Activated T-helper 1 cell treated with anti-CD3 and anti-CD28 coated beads, Interleukin-2, amount 50 U/mL, for 16 hours (primary cell): Measurements from ENCODE around the gene CACNA1B.

Experiments used
- DNase-seq, 2 donors: peaks; one replicate each; pipeline ENCODE4 v3.0.0-alpha.2; 2020; ENCODE audit warnings: low read depth in 1 of 2, low spot score in 1 of 2

CACNA1B gene

DNA sequence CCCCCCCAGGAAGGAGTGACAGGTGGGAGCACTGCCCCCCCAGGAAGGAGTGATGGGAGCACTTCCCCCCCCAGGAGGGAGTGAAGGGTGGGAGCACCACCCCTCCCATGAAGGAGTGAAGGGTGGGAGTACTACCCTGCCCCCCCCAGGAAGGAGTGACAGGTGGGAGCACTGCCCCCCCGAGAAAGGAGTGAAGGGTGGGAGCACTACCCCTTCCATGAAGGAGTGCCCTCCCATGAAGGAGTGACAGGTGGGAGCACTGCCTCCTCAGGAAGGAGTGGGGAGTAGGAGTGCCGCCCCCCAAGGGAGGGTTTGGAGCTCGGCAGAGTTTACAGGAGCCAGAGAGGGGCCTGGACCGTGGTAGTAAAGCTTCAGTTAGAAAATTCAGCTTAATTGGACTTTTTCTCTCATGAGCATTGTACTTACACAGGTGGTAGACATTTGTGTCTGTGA is 100.7 kb downstream of the CACNA1B start:
- no peak for DNase-seq

DNA sequence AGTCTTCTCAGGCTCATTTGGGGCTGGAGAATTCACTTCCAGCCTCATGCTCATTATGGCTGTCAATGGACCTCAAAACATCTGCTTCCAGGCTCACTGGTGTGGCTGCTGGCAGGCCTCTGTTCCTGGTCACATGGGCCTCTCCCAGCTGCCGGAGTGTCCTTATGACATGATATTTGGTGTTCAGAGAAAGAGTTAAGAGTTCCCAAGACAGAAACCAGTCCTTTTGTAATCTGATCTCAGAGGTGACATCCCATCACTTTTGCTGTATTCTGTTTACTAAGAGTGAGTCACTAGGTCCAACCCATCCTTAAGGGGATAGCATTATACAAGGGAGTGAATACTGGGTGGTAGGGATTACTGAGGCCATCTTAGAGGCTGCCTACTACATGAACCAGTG is 104.6 kb downstream of the CACNA1B start:
- DNase-seq = no peak

DNA sequence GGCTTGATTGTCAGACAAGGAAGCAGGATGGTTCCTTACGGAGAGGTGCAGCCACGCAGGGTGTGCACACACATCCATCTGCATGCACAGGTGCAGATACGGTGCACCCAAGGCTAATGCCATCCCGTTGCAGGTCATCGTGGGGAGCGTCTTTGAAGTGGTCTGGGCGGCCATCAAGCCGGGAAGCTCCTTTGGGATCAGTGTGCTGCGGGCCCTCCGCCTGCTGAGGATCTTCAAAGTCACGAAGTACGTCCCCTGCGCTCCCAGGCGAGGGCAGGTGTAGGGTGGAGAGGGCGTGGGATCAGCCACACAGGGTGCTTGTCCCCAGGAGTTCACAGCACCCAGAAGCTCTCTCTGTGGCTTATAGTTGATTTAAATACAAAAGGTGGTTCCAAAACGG is 106.4 kb downstream of the CACNA1B start:
- DNase-seq = no peak

GRCh38 chr9:137984520-137985257 is 107.1 kb downstream of the CACNA1B start:
- DNase-seq = no peak

DNA sequence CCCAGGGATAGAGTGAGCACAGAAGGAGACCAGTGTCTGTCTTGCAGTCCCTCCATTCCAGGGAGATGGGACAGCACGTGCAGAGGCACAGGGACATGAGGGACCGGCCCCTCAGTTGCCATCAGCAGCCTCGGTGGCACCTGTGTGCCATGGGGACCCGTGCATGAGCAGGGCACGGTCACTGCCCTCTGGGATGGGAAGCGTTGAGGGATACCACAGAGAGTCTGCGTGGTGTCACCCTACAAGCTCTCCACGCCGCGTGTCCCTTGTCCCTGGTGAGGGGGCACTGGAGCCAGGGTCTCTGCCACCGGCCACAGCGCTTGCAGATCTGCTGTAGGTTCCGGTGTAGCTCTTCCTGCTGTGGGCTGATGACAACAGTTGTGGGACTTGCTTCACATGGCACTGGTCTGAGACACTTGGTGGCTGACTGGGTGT is 108.1 kb downstream of the CACNA1B start:
- no peak for DNase-seq

- no peak for DNase-seq
Measured at GRCh38 chr9:137986268-137987099, 108.9 kb downstream of the CACNA1B start.

GRCh38 chr9:137987244-137988030 is 109.9 kb downstream of the CACNA1B start:
- DNase-seq = no peak

- no peak for DNase-seq
Measured at GRCh38 chr9:137988051-137988450, 110.5 kb downstream of the CACNA1B start.

GRCh38 chr9:137988701-137989100 is 111.1 kb downstream of the CACNA1B start:
- DNase-seq = no peak

DNA sequence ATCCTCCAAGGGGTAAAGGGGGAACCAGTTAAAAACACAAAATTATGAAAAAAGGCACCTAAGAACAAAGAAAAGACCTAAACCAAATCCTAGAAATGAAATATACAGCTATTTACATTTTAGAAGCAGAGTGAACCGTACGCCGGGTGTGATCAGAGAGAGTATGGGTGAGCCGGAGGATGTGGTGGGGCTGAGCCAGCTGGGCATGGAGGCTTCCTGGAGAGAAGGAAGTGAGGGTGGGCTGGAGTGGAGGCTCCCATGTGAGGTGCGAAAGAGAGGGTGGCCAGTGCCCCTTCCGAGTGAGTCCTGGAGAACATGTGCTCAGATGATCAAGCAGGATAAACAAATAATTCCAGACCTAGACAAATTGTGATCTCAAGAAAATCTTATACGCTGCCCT is 111.6 kb downstream of the CACNA1B start:
- no peak for DNase-seq

DNA sequence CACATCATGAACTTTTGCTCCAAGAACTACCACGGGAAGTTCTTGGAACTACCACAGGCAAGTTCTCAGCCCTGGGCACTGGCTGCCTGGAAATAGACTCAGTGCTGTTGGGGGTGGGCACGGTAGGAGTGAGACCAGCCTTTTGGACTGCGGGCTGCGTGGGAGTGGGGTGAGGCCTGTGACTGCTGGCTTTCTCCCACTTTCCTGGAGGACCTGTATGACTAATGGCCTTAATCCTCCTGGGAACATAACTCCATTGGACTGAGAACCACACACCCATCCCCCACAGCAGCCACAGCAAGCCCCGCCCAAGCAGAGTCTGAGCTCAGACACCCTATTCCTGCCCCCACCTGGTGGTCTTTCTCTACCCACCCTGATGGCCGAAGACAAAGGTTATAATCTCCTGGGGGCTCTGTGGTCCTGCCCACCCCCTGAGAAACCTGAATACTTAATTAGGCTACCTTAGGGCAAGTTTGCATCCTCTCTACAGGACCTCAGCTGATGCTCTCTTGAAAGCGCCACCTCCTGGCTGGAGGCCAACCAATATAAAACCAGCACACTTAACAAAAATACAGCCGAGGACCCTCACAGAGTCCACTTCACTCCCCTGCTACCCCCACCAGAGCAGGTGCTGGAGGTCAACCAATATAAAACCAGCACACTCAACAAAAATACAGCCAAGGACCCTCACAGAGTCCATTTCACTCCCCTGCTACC is 112.6 kb downstream of the CACNA1B start:
- DNase-seq = no peak

DNA sequence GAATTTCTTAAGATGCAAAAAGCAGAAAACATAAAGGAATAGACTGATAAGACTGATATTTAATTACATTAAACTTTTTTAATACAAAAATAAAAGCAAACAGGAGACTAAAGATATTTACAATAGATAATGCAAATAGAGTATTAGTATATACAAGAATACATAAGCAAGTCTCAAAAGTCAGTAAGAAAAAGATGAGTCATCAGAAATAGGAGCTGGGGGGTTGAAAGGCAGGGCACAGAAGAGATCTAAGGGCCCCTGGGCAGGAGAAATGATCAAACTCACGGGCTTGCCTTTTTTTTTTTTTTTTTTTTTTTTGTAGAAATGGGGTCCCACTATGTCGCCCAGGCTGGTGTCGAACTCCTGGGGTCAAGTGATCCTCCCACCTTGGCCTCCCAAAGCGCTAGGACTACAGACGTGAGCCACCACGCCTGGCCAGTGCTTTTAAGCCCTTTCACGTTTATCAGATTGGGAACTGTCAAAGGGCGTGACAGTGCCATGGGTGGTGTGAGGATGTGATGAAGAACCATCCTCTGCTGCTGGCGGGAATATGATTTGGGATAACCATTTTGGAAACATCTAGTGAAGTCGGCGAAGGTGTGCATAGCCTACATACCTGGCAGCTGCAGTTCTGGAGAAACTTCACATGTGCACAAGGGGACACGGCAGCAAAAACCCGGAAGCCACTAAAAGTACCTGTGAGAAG is 126.1 kb downstream of the CACNA1B start:
- no peak for DNase-seq

GRCh38 chr9:138006576-138007233 is 129.1 kb downstream of the CACNA1B start:
- no peak for DNase-seq

- DNase-seq = no peak
Measured at GRCh38 chr9:138007566-138007917, 130.0 kb downstream of the CACNA1B start.

GRCh38 chr9:138007918-138008841 is 130.6 kb downstream of the CACNA1B start:
- no peak for DNase-seq

GRCh38 chr9:138009016-138009802 is 131.6 kb downstream of the CACNA1B start:
- no peak for DNase-seq

DNA sequence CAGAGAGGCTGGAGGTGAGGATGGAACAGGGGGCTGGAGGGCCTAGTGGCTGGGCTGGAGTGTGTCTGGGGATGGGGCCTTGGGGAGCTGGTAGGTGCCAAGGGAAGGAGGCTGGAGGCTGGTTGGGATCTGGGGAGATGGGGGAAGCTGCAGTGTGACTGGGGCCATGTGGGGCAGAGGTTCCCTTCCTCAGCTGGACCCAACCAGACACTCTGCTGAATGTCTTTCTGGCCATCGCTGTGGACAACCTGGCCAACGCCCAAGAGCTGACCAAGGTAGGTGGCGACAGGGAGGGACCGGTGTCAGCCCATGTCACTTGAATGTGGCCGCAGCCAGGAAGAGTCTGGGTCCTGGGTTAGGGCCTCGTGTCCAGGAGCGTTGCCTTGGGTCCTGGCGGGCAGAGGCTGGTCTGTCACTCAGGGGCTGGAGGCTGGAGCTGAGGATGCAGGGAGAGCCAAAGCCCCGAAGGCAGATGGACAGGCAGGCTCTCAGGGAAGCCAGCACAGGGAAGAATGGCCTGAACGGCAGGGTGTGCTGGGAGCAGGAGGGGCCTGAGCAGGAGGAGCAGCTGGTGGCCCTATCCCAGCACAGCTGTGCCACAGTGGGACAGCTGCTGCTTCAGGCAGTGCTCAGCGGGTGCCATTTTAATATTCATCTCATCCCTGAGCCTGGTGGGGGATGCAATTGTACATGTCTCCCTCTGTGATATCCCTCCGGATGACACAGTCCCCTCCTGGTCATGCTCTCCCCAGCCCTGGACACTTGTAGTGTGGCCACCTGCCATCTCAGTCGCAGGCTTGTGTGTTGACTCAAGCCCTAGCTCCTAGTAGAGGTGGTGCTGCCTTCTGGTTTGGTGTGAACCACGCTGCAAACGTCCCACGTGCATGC is 132.5 kb downstream of the CACNA1B start:
- no peak for DNase-seq
